Adipose tissue (tissue), 3 donors: ENCODE results near the gene EPB41L1. TPM values are rescaled to one million over a fixed set of nuclear protein-coding genes. Genes with fewer than 3 reads are reported as not detected.

Experiments used
- H3K27ac ChIP-seq: one replicate; pipeline ENCODE4 v1.5.1; 2013; ENCODE audit warnings: low read depth, low read length
- WGBS, 3 donors: extraction: QIAGEN DNeasy Blood & Tissue Kit; methylation state at CpG; one replicate each; pipeline ENCODE4 v1.1.7; 2013; 5-methylcytosine and 5-hydroxymethylcytosine counted together
- polyA plus RNA-seq, 3 donors: library from polyadenylated mRNA; stranded (reverse); fragments of 200-250 nt; gene quantifications; one replicate each; pipeline ENCODE4 v1.2.3, GENCODE V29; 2013
- donor health status: healthy with polysubstance abuse.
- donor health status: Bipolar disorder and iron deficiency.
- donor health status: healthy.

Gene EPB41L1
- polyA plus RNA-seq, 3 donors = 13.8 to 28.8 (median 28.3) TPM

- no peak overlapping the region for H3K27ac ChIP-seq
- WGBS, 3 donors = 84 to 92% (median 89%) methylated on average over 20 of the region's 20 CpGs
Measured at GRCh38 chr20:36264426-36265246, 110.1 kb downstream of the EPB41L1 start.

GRCh38 chr20:36266189-36266588 lies 111.6 kb downstream of the EPB41L1 start:
- no peak overlapping the region for H3K27ac ChIP-seq
- 80 to 88% (median 85%) methylated on average over 6 of the region's 6 CpGs for WGBS, 3 donors

- WGBS, 3 donors = 77 to 83% (median 78%) methylated on average over 24 of the region's 24 CpGs
- H3K27ac ChIP-seq = no peak overlapping the region
Measured at GRCh38 chr20:36267605-36268381, 113.3 kb downstream of the EPB41L1 start.

GRCh38 chr20:36268440-36269342 lies 114.2 kb downstream of the EPB41L1 start:
- WGBS, 3 donors = 62 to 79% (median 64%) methylated on average over 10 of the region's 10 CpGs
- no peak overlapping the region for H3K27ac ChIP-seq

- WGBS, 3 donors = 73 to 82% (median 81%) methylated on average over 2 of the region's 2 CpGs
- no peak overlapping the region for H3K27ac ChIP-seq
Measured at GRCh38 chr20:36269507-36269906, 115.0 kb downstream of the EPB41L1 start.

GRCh38 chr20:36270744-36271638 lies 116.5 kb downstream of the EPB41L1 start:
- no peak overlapping the region for H3K27ac ChIP-seq
- 72 to 80% (median 77%) methylated on average over 20 of the region's 20 CpGs for WGBS, 3 donors

- WGBS, 3 donors = 88 to 90% (median 89%) methylated on average over 21 of the region's 21 CpGs
- H3K27ac ChIP-seq = no peak overlapping the region
Measured at GRCh38 chr20:36271639-36272546, 117.4 kb downstream of the EPB41L1 start.

GRCh38 chr20:36272547-36273220 lies 118.1 kb downstream of the EPB41L1 start:
- H3K27ac ChIP-seq = no peak overlapping the region
- WGBS, 3 donors = 79 to 83% (median 83%) methylated on average over 12 of the region's 12 CpGs

GRCh38 chr20:36273414-36274180 lies 119.1 kb downstream of the EPB41L1 start:
- WGBS, 3 donors = 69 to 72% (median 70%) methylated on average over 12 of the region's 12 CpGs

GRCh38 chr20:36274181-36274841 lies 119.8 kb downstream of the EPB41L1 start:
- 44 to 52% (median 44%) methylated on average over 20 of the region's 20 CpGs for WGBS, 3 donors
- H3K27ac ChIP-seq = no peak overlapping the region

More at GRCh38 chr20:36273414-36274180, 119.1 kb downstream of the EPB41L1 start:
- no peak overlapping the region for H3K27ac ChIP-seq

GRCh38 chr20:36275011-36275410 lies 120.5 kb downstream of the EPB41L1 start:
- H3K27ac ChIP-seq = no peak overlapping the region
- 59 to 72% (median 67%) methylated on average over 5 of the region's 5 CpGs for WGBS, 3 donors

GRCh38 chr20:36275441-36276189 lies 121.1 kb downstream of the EPB41L1 start:
- WGBS, 3 donors = 59 to 81% (median 79%) methylated on average over 12 of the region's 12 CpGs
- no peak overlapping the region for H3K27ac ChIP-seq

GRCh38 chr20:36277546-36277945 lies 123.0 kb downstream of the EPB41L1 start:
- 65 to 69% (median 67%) methylated on average over 9 of the region's 9 CpGs for WGBS, 3 donors

GRCh38 chr20:36279362-36279761 lies 124.8 kb downstream of the EPB41L1 start:
- WGBS, 3 donors = 68 to 74% (median 70%) methylated on average over 5 of the region's 5 CpGs
- no peak overlapping the region for H3K27ac ChIP-seq

More at GRCh38 chr20:36277546-36277945, 123.0 kb downstream of the EPB41L1 start:
- H3K27ac ChIP-seq = no peak overlapping the region
